ENCODE measurements around the gene ACACA. TPM values are rescaled to one million over a fixed set of nuclear protein-coding genes. Genes with fewer than 3 reads are reported as not detected.

The ACACA gene
- polyA plus RNA-seq, 1 experiment: 57.9 TPM

- no peak for TF ChIP-seq CTCF (IDR thresholded peaks at IDR 0.05; ENCODE audit: low read depth, low read length)
- H3K27ac ChIP-seq (ENCODE audit: low read depth, low read length): no peak overlapping the region
- no peak for DNase-seq (ENCODE audit: low read depth, low spot score)
- POLR2A ChIA-PET: no interaction called here
- CTCF ChIA-PET: interaction anchor here (1.6 to 4.7 kb wide), 2 partner anchors 13 to 159 kb away, joined by 4 to 31 read pairs; no protein-coding TSS in a partner anchor
- H3K9me3 ChIP-seq (ENCODE audit: control insufficient read depth, insufficient read depth, low read length): no peaks in the 10 kb centered on the region; the same call in 1 of the 2 replicates
- H3K27me3 ChIP-seq (ENCODE audit: control insufficient read depth, insufficient read depth, low read length): peaks cover 6% of the 10 kb centered on the region
- H3K4me3 ChIP-seq (ENCODE audit: low read depth, low read length): no peak overlapping the region
Measured at GRCh38 chr17:37060094-37060493, 346.5 kb downstream of the ACACA start.

GRCh38 chr17:37059493-37059892 is 347.1 kb downstream of the ACACA start:
- TF ChIP-seq CTCF (IDR thresholded peaks at IDR 0.05; ENCODE audit: low read depth, low read length): no peak
- no peaks in the 10 kb centered on the region; the same call in 1 of the 2 replicates for H3K9me3 ChIP-seq (ENCODE audit: control insufficient read depth, insufficient read depth, low read length)
- no peak overlapping the region for H3K27ac ChIP-seq (ENCODE audit: low read depth, low read length)
- POLR2A ChIA-PET: no interaction called here
- CTCF ChIA-PET: interaction anchor here (1.6 to 4.7 kb wide), 2 partner anchors 12 to 160 kb away, joined by 4 to 31 read pairs; no protein-coding TSS in a partner anchor
- peaks cover 2% of the 10 kb centered on the region for H3K27me3 ChIP-seq (ENCODE audit: control insufficient read depth, insufficient read depth, low read length)
- no peak overlapping the region for H3K4me3 ChIP-seq (ENCODE audit: low read depth, low read length)
- DNase-seq (ENCODE audit: low read depth, low spot score): no peak

- Histone ChIP-seq H3K27me3 (ENCODE audit: control insufficient read depth, insufficient read depth, low read length) (no peaks in the 10 kb centered on the region), H3K27ac (ENCODE audit: low read depth, low read length) (no peak overlapping the region), H3K4me3 (ENCODE audit: low read depth, low read length) (no peak overlapping the region), H3K9me3 (ENCODE audit: control insufficient read depth, insufficient read depth, low read length) (no peaks in the 10 kb centered on the region; the same call in 1 of the 2 replicates)
- TF ChIP-seq CTCF (IDR thresholded peaks at IDR 0.05; ENCODE audit: low read depth, low read length): no peak
- ChIA-PET CTCF (interaction anchor here (1.2 kb wide), 1 partner anchor 9 kb away, joined by 8 read pairs; no protein-coding TSS in a partner anchor), POLR2A (no interaction called here)
- no peak for DNase-seq (ENCODE audit: low read depth, low spot score)
Measured at GRCh38 chr17:37056622-37057021, 350.0 kb downstream of the ACACA start.

GRCh38 chr17:37054894-37055293 is 351.7 kb downstream of the ACACA start:
- Histone ChIP-seq H3K27ac (ENCODE audit: low read depth, low read length) (no peak overlapping the region), H3K9me3 (ENCODE audit: control insufficient read depth, insufficient read depth, low read length) (no peaks in the 10 kb centered on the region; the same call in 1 of the 2 replicates), H3K4me3 (ENCODE audit: low read depth, low read length) (no peak overlapping the region), H3K27me3 (ENCODE audit: control insufficient read depth, insufficient read depth, low read length) (no peaks in the 10 kb centered on the region)
- ChIA-PET CTCF (interaction anchor here (1.3 kb wide), 1 partner anchor 8 kb away, joined by 5 read pairs; no protein-coding TSS in a partner anchor), POLR2A (no interaction called here)
- no peak for TF ChIP-seq CTCF (IDR thresholded peaks at IDR 0.05; ENCODE audit: low read depth, low read length)
- no peak for DNase-seq (ENCODE audit: low read depth, low spot score)

- CTCF ChIA-PET: interaction anchor here (0.6 to 1.3 kb wide), 2 partner anchors 446 to 449 kb away, joined by 3 read pairs; no protein-coding TSS in a partner anchor
- no peak for DNase-seq (ENCODE audit: low read depth, low spot score)
- no peak for TF ChIP-seq CTCF (IDR thresholded peaks at IDR 0.05; ENCODE audit: low read depth, low read length)
- Histone ChIP-seq H3K27me3 (ENCODE audit: control insufficient read depth, insufficient read depth, low read length) (no peaks in the 10 kb centered on the region), H3K9me3 (ENCODE audit: control insufficient read depth, insufficient read depth, low read length) (no peaks in the 10 kb centered on the region; the same call in 1 of the 2 replicates), H3K27ac (ENCODE audit: low read depth, low read length) (no peak overlapping the region), H3K4me3 (ENCODE audit: low read depth, low read length) (no peak overlapping the region)
- POLR2A ChIA-PET: interaction anchor here (0.8 kb wide), 1 partner anchor 23 kb away, joined by 3 read pairs; no protein-coding TSS in a partner anchor
Measured at GRCh38 chr17:37052450-37052849, 354.2 kb downstream of the ACACA start.

All from AG04450 (cell line).